ENCODE data around the gene VAV2.

The VAV2 gene

GRCh38 chr9:133855371-133855770 lies 136.8 kb downstream of the VAV2 start:
- TF ChIP-seq CTCF (conservative IDR thresholded peaks at IDR 0.05) (no peak), ZFX (IDR thresholded peaks at IDR 0.05) (no peak)
- H3K27ac ChIP-seq: no peak overlapping the region

GRCh38 chr9:133854765-133855164 lies 137.4 kb downstream of the VAV2 start:
- H3K27ac ChIP-seq: no peak overlapping the region

GRCh38 chr9:133854048-133854447 lies 138.1 kb downstream of the VAV2 start:
- H3K27ac ChIP-seq: no peak overlapping the region
- TF ChIP-seq CTCF (conservative IDR thresholded peaks at IDR 0.05) (no peak), ZFX (IDR thresholded peaks at IDR 0.05) (no peak)

More at GRCh38 chr9:133854765-133855164, 137.4 kb downstream of the VAV2 start:
- TF ChIP-seq CTCF (conservative IDR thresholded peaks at IDR 0.05) (no peak), ZFX (IDR thresholded peaks at IDR 0.05) (no peak)

- no peak overlapping the region for H3K27ac ChIP-seq
- no peak for TF ChIP-seq ZFX (IDR thresholded peaks at IDR 0.05)
- no peak for TF ChIP-seq CTCF (conservative IDR thresholded peaks at IDR 0.05)
These were observed 138.8 kb downstream of the VAV2 start for GRCh38 chr9:133853331-133853730.

GRCh38 chr9:133852431-133852830 lies 139.7 kb downstream of the VAV2 start:
- TF ChIP-seq ZFX (IDR thresholded peaks at IDR 0.05) (no peak), CTCF (conservative IDR thresholded peaks at IDR 0.05) (no peak)
- no peak overlapping the region for H3K27ac ChIP-seq

- H3K27ac ChIP-seq: no peak overlapping the region
- TF ChIP-seq CTCF (conservative IDR thresholded peaks at IDR 0.05) (no peak), ZFX (IDR thresholded peaks at IDR 0.05) (no peak)
These were observed 140.4 kb downstream of the VAV2 start for GRCh38 chr9:133851693-133852092.

- H3K27ac ChIP-seq: no peak overlapping the region
- TF ChIP-seq CTCF (conservative IDR thresholded peaks at IDR 0.05) (no peak), ZFX (IDR thresholded peaks at IDR 0.05) (no peak)
These were observed 141.2 kb downstream of the VAV2 start for GRCh38 chr9:133850937-133851336.

Data from C4-2B (cell line).